ENCODE measurements around the gene FCGR1A.
"Not testable (repeated sequence)": the region's sequence is repeated elsewhere in the genome, so short reads cannot be mapped to it uniquely, and the experiment has no call there.

DNA sequence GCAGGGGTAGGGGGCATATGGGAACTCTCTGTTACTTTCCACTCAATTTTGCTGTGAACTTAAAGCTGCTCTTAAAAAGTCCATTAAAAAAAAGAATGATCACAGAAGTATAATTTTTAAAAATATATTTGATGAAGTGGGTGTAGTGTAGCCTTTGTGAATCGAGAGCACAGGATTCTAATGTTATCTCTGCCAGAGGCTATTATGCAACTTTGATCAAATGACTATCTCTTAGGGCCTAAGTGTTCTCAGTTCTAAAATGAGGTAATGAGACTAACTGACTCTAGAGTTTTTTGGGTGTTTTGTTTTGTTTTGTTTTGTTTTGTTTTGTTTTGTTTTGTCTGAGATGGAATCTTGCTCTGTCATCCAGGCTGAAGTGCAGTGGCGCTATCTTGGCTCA is 49.7 kb upstream of the FCGR1A start:
- TF ChIP-seq NFYB (CRISPR knock-in tag; conservative IDR thresholded peaks at IDR 0.05; ENCODE audit: low read depth); ATF1 (CRISPR knock-in tag; IDR thresholded peaks at IDR 0.05); ZNF121 (CRISPR knock-in tag; IDR thresholded peaks at IDR 0.05): not testable (repeated sequence)
- TF ChIP-seq, protein P1, sequence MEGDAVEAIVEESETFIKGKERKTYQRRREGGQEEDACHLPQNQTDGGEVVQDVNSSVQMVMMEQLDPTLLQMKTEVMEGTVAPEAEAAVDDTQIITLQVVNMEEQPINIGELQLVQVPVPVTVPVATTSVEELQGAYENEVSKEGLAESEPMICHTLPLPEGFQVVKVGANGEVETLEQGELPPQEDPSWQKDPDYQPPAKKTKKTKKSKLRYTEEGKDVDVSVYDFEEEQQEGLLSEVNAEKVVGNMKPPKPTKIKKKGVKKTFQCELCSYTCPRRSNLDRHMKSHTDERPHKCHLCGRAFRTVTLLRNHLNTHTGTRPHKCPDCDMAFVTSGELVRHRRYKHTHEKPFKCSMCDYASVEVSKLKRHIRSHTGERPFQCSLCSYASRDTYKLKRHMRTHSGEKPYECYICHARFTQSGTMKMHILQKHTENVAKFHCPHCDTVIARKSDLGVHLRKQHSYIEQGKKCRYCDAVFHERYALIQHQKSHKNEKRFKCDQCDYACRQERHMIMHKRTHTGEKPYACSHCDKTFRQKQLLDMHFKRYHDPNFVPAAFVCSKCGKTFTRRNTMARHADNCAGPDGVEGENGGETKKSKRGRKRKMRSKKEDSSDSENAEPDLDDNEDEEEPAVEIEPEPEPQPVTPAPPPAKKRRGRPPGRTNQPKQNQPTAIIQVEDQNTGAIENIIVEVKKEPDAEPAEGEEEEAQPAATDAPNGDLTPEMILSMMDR (IDR thresholded peaks at IDR 0.05) = not testable (repeated sequence)
- TF ChIP-seq, protein P2, sequence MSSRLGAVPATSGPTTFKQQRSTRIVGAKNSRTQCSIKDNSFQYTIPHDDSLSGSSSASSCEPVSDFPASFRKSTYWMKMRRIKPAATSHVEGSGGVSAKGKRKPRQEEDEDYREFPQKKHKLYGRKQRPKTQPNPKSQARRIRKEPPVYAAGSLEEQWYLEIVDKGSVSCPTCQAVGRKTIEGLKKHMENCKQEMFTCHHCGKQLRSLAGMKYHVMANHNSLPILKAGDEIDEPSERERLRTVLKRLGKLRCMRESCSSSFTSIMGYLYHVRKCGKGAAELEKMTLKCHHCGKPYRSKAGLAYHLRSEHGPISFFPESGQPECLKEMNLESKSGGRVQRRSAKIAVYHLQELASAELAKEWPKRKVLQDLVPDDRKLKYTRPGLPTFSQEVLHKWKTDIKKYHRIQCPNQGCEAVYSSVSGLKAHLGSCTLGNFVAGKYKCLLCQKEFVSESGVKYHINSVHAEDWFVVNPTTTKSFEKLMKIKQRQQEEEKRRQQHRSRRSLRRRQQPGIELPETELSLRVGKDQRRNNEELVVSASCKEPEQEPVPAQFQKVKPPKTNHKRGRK (CRISPR knock-in tag; IDR thresholded peaks at IDR 0.05; ENCODE audit: borderline replicate concordance) = not testable (repeated sequence)
- TF ChIP-seq, protein P3, sequence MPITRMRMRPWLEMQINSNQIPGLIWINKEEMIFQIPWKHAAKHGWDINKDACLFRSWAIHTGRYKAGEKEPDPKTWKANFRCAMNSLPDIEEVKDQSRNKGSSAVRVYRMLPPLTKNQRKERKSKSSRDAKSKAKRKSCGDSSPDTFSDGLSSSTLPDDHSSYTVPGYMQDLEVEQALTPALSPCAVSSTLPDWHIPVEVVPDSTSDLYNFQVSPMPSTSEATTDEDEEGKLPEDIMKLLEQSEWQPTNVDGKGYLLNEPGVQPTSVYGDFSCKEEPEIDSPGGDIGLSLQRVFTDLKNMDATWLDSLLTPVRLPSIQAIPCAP (CRISPR knock-in tag; IDR thresholded peaks at IDR 0.05) = not testable (repeated sequence)
